AG08395 (cell line): ENCODE results near the gene DMRTC2.

Source experiments
- DNase-seq: peaks from one replicate; pipeline ENCODE4 v3.0.0; 2012; ENCODE audit warnings: mixed read lengths, low spot score

The DMRTC2 gene

GRCh38 chr19:41847351-41848105 lies 2.7 kb downstream of the DMRTC2 start:
- DNase-seq, result no peak

GRCh38 chr19:41848666-41849065 lies 3.8 kb downstream of the DMRTC2 start:
- no peak for DNase-seq

- no peak for DNase-seq
Measured at GRCh38 chr19:41849067-41849466, 4.2 kb downstream of the DMRTC2 start.

GRCh38 chr19:41850381-41850780 lies 5.5 kb downstream of the DMRTC2 start:
- no peak for DNase-seq

- DNase-seq, result no peak
Measured at GRCh38 chr19:41851456-41851855, 6.6 kb downstream of the DMRTC2 start.

- no peak for DNase-seq
Measured at GRCh38 chr19:41853344-41853743, 8.5 kb downstream of the DMRTC2 start.

- DNase-seq, result no peak
Measured at GRCh38 chr19:41853768-41854167, 8.9 kb downstream of the DMRTC2 start.

GRCh38 chr19:41859213-41859617 lies 14.4 kb downstream of the DMRTC2 start:
- no peak for DNase-seq

GRCh38 chr19:41859618-41860418 lies 15.0 kb downstream of the DMRTC2 start, which contains the start of gene RPS19:
Gene RPS19 (plus strand): TSS chr19:41860255. CDS start chr19:41860775, 520 bp downstream.
- peak; percentile 98 for DNase-seq

- DNase-seq, result no peak
Measured at GRCh38 chr19:41860419-41861115, 15.7 kb downstream of the DMRTC2 start.

GRCh38 chr19:41861116-41861768 lies 16.4 kb downstream of the DMRTC2 start:
- no peak for DNase-seq

GRCh38 chr19:41861846-41862245 lies 17.0 kb downstream of the DMRTC2 start:
- DNase-seq, result no peak

GRCh38 chr19:41862445-41862986 lies 17.7 kb downstream of the DMRTC2 start:
- DNase-seq, result no peak

GRCh38 chr19:41863209-41863931 lies 18.5 kb downstream of the DMRTC2 start:
- no peak for DNase-seq

GRCh38 chr19:41864374-41864773 lies 19.5 kb downstream of the DMRTC2 start:
- DNase-seq, result no peak

GRCh38 chr19:41866284-41866683 lies 21.4 kb downstream of the DMRTC2 start:
- DNase-seq, result no peak

GRCh38 chr19:41868120-41868988 lies 23.5 kb downstream of the DMRTC2 start:
- DNase-seq, result no peak

- DNase-seq, result no peak
Measured at GRCh38 chr19:41868989-41869300, 24.1 kb downstream of the DMRTC2 start.

- DNase-seq, result no peak
Measured at GRCh38 chr19:41869374-41869955, 24.6 kb downstream of the DMRTC2 start.

GRCh38 chr19:41870401-41870873 lies 25.6 kb downstream of the DMRTC2 start:
- peak; percentile 40 for DNase-seq
